ENCODE measurements around the gene LINC00305. TPM values are rescaled to one million over a fixed set of nuclear protein-coding genes. Genes with fewer than 3 reads are reported as not detected.

Gene LINC00305
- polyA plus RNA-seq (not detected in 3 replicates), polyA minus RNA-seq (not detected in 3 replicates)
- polyA plus RNA-seq (2011; ENCODE audit: low read depth): not detected
- polyA plus RNA-seq (2011; cell fraction: cytosol; rRNA removed): not detected in 2 replicates
- not detected in 2 replicates for polyA plus RNA-seq (2011; cell fraction: nucleus; rRNA removed)
- polyA plus RNA-seq (2012; ENCODE audit: low replicate concordance): not detected in 2 replicates
- not detected for polyA minus RNA-seq (2011; cell fraction: cytosol; rRNA and poly(A)+ RNA removed)
- not detected in 2 replicates for polyA minus RNA-seq (2011; cell fraction: nucleus; rRNA and poly(A)+ RNA removed)

GRCh38 chr18:64148988-64149387, at the start of gene LINC00305:
TSS of gene LINC00305 (minus strand) at chr18:64149088.
- Histone ChIP-seq H3K4me2 (ENCODE audit: control insufficient read depth, extremely low read depth, insufficient read depth, low read depth, low read length) (no peak within 1 kb of the TSS), H3K79me2 (ENCODE audit: control insufficient read depth, insufficient read depth, low read length) (no peaks in the 10 kb centered on the region), H3K4me3 (ENCODE audit: control insufficient read depth in 2 of 3, extremely low read depth in 1 of 3, insufficient read depth in 2 of 3, low read depth in 1 of 3, low read length in 3 of 3) (no peak within 1 kb of the TSS), H3K9me1 (ENCODE audit: control insufficient read depth, extremely low read depth, insufficient read depth, low read length) (no peaks in the 10 kb centered on the region), H4K20me1 (ENCODE audit: control insufficient read depth, extremely low read depth, insufficient read depth, low read length) (no peaks in the 10 kb centered on the region), H3K27ac (ENCODE audit: control insufficient read depth, insufficient read depth, low read length) (no peak within 1 kb of the TSS), H3K27me3 (ENCODE audit: control insufficient read depth, extremely low read depth, insufficient read depth, low read length) (no peaks in the 10 kb centered on the region), H3K9ac (ENCODE audit: control insufficient read depth, extremely low read depth, insufficient read depth, low read length) (no peak within 1 kb of the TSS), H3K9me3 (ENCODE audit: control insufficient read depth, low read depth, low read length) (no peaks in the 10 kb centered on the region), H3K36me3 (ENCODE audit: control insufficient read depth in 2 of 2, extremely low read depth in 1 of 2, insufficient read depth in 2 of 2, low read length in 2 of 2) (no peaks in the 10 kb centered on the region), H2AFZ (ENCODE audit: control insufficient read depth, low read length) (no peak within 1 kb of the TSS), H3K4me1 (ENCODE audit: control insufficient read depth, extremely low read depth, insufficient read depth, low read length) (no peaks in the 10 kb centered on the region)
- TF ChIP-seq CTCF (optimal IDR thresholded peaks at IDR 0.05 in 1 of 3, IDR thresholded peaks at IDR 0.05 in 1 of 3, conservative IDR thresholded peaks at IDR 0.05 in 1 of 3; ENCODE audit: extremely low read depth in 1 of 3, insufficient read depth in 2 of 3, low read length in 3 of 3) (no peak), EZH2 (IDR thresholded peaks at IDR 0.05; ENCODE audit: low read length) (no peak)
- dilution Hi-C loops (cut with MboI; ENCODE audit: extremely low pct_ligation_motif_present, low sequenced_read_pairs): no loop called here
- no peak for DNase-seq (ENCODE audit: low read depth, low spot score)
- no peak for FAIRE-seq

GRCh38 chr18:64191069-64191468, 42.2 kb upstream of the LINC00305 start:
- no peaks in the 10 kb centered on the region for H3K9me3 ChIP-seq (ENCODE audit: control insufficient read depth, low read depth, low read length)
- no peak overlapping the region for H3K4me3 ChIP-seq (ENCODE audit: control insufficient read depth in 2 of 3, extremely low read depth in 1 of 3, insufficient read depth in 2 of 3, low read depth in 1 of 3, low read length in 3 of 3)
- TF ChIP-seq CTCF (optimal IDR thresholded peaks at IDR 0.05 in 1 of 3, IDR thresholded peaks at IDR 0.05 in 1 of 3, conservative IDR thresholded peaks at IDR 0.05 in 1 of 3; ENCODE audit: extremely low read depth in 1 of 3, insufficient read depth in 2 of 3, low read length in 3 of 3): no peak
- no peak for TF ChIP-seq EZH2 (IDR thresholded peaks at IDR 0.05; ENCODE audit: low read length)
- no peak for FAIRE-seq
- no peaks in the 10 kb centered on the region for H3K9me1 ChIP-seq (ENCODE audit: control insufficient read depth, extremely low read depth, insufficient read depth, low read length)
- H3K79me2 ChIP-seq (ENCODE audit: control insufficient read depth, insufficient read depth, low read length): no peaks in the 10 kb centered on the region
- H3K4me2 ChIP-seq (ENCODE audit: control insufficient read depth, extremely low read depth, insufficient read depth, low read depth, low read length): no peak overlapping the region
- no peaks in the 10 kb centered on the region for H3K36me3 ChIP-seq (ENCODE audit: control insufficient read depth in 2 of 2, extremely low read depth in 1 of 2, insufficient read depth in 2 of 2, low read length in 2 of 2)
- no peak overlapping the region for H3K9ac ChIP-seq (ENCODE audit: control insufficient read depth, extremely low read depth, insufficient read depth, low read length)
- no peaks in the 10 kb centered on the region for H4K20me1 ChIP-seq (ENCODE audit: control insufficient read depth, extremely low read depth, insufficient read depth, low read length)
- H3K27me3 ChIP-seq (ENCODE audit: control insufficient read depth, extremely low read depth, insufficient read depth, low read length): no peaks in the 10 kb centered on the region
- no peak for DNase-seq (ENCODE audit: low read depth, low spot score)
- no peak overlapping the region for H3K27ac ChIP-seq (ENCODE audit: control insufficient read depth, insufficient read depth, low read length)
- no peaks in the 10 kb centered on the region for H3K4me1 ChIP-seq (ENCODE audit: control insufficient read depth, extremely low read depth, insufficient read depth, low read length)
- H2AFZ ChIP-seq (ENCODE audit: control insufficient read depth, low read length): no peak overlapping the region
- dilution Hi-C loops (cut with MboI; ENCODE audit: extremely low pct_ligation_motif_present, low sequenced_read_pairs): no loop called here
